GM21786 (cell line): Measurements from ENCODE around the gene JARID2.
"Not testable (repeated sequence)": the region's sequence is repeated elsewhere in the genome, so short reads cannot be mapped to it uniquely, and the experiment has no call there.

Experiments
- ATAC-seq: cut with Tn5 transposase; IDR thresholded peaks from one replicate; pipeline ENCODE4 v1.9.1; 2021; ENCODE audit not compliant: unreplicated experiment

The JARID2 gene

GRCh38 chr6:15287670-15288375, 42.0 kb downstream of the JARID2 start:
- peak; percentile 99 for ATAC-seq

GRCh38 chr6:15288856-15289255, 43.0 kb downstream of the JARID2 start:
- no peak for ATAC-seq

- ATAC-seq: not testable (repeated sequence)
These were observed 43.6 kb downstream of the JARID2 start for GRCh38 chr6:15289456-15289855.

GRCh38 chr6:15290067-15290680, 44.3 kb downstream of the JARID2 start:
- ATAC-seq: no peak

- no peak for ATAC-seq
These were observed 45.3 kb downstream of the JARID2 start for GRCh38 chr6:15290962-15291704.

GRCh38 chr6:15292721-15293302, 46.9 kb downstream of the JARID2 start:
- ATAC-seq: no peak

GRCh38 chr6:15293674-15294073, 47.8 kb downstream of the JARID2 start:
- ATAC-seq: no peak

GRCh38 chr6:15294504-15294903, 48.6 kb downstream of the JARID2 start:
- no peak for ATAC-seq

- no peak for ATAC-seq
These were observed 50.4 kb downstream of the JARID2 start for GRCh38 chr6:15296249-15296648.

GRCh38 chr6:15296735-15297134, 50.9 kb downstream of the JARID2 start:
- ATAC-seq: peak; percentile 37

GRCh38 chr6:15297167-15297566, 51.3 kb downstream of the JARID2 start:
- ATAC-seq: not testable (repeated sequence)

GRCh38 chr6:15297895-15298590, 52.2 kb downstream of the JARID2 start:
- no peak for ATAC-seq

- peak; percentile 85 for ATAC-seq
These were observed 53.7 kb downstream of the JARID2 start for GRCh38 chr6:15299430-15300131.

- no peak for ATAC-seq
These were observed 55.5 kb downstream of the JARID2 start for GRCh38 chr6:15301179-15302006.

GRCh38 chr6:15303162-15303919, 57.5 kb downstream of the JARID2 start:
- no peak for ATAC-seq

GRCh38 chr6:15303920-15304291, 58.0 kb downstream of the JARID2 start:
- no peak for ATAC-seq

- ATAC-seq: no peak
These were observed 58.6 kb downstream of the JARID2 start for GRCh38 chr6:15304337-15305042.

- peak; percentile 41 for ATAC-seq
These were observed 59.6 kb downstream of the JARID2 start for GRCh38 chr6:15305496-15305895.
